ENCODE results near the gene THSD7B. TPM values are rescaled to one million over a fixed set of nuclear protein-coding genes. Genes with fewer than 3 reads are reported as not detected.

The THSD7B gene
- total and polyA plus RNA-seq, 2 of the 13 experiments (the other 11 are each of a cell fraction or from before 2014, with no cell fraction given): 0.02 TPM; not detected in 1

GRCh38 chr2:137199751-137200150 lies 434.4 kb downstream of the THSD7B start:
- TF ChIP-seq IKZF1 (IDR thresholded peaks at IDR 0.05): no peak
- no peak for TF ChIP-seq ZNF652 (CRISPR knock-in tag; IDR thresholded peaks at IDR 0.05; ENCODE audit: borderline replicate concordance, low read depth)
- no peak for TF ChIP-seq NFE2 (CRISPR knock-in tag; IDR thresholded peaks at IDR 0.05)
- TF ChIP-seq SP4 (CRISPR knock-in tag; IDR thresholded peaks at IDR 0.05): no peak
- TF ChIP-seq, protein P1, sequence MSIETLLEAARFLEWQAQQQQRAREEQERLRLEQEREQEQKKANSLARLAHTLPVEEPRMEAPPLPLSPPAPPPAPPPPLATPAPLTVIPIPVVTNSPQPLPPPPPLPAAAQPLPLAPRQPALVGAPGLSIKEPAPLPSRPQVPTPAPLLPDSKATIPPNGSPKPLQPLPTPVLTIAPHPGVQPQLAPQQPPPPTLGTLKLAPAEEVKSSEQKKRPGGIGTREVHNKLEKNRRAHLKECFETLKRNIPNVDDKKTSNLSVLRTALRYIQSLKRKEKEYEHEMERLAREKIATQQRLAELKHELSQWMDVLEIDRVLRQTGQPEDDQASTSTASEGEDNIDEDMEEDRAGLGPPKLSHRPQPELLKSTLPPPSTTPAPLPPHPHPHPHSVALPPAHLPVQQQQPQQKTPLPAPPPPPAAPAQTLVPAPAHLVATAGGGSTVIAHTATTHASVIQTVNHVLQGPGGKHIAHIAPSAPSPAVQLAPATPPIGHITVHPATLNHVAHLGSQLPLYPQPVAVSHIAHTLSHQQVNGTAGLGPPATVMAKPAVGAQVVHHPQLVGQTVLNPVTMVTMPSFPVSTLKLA (IDR thresholded peaks at IDR 0.05): no peak
- no peak for TF ChIP-seq NR2C2 (CRISPR knock-in tag; IDR thresholded peaks at IDR 0.05; ENCODE audit: borderline replicate concordance)
- no peak for TF ChIP-seq ZNF616 (CRISPR knock-in tag; IDR thresholded peaks at IDR 0.05; ENCODE audit: low read depth)
- no peak for TF ChIP-seq GATA4 (IDR thresholded peaks at IDR 0.05; ENCODE audit: borderline replicate concordance, low read depth)
- ATAC-seq: no peak
- 0% methylated on average over 1 of the region's 1 CpG for WGBS (ENCODE audit: low lambda C conversion rate)

GRCh38 chr2:137202318-137202717 lies 437.0 kb downstream of the THSD7B start:
- in situ Hi-C loops (cut with HindIII; ENCODE audit: extremely low pct_ligation_motif_present, low pct_unique_long_range_greater_than_20kb) (no loop called here), intact Hi-C loops (cut with micrococcal nuclease; ENCODE audit: unreplicated experiment) (no loop called here)
- ChIA-PET CTCF (ENCODE audit: low intra/inter-chr PET ratio, low total read pairs) (no interaction called here), POLR2A (no interaction called here)
- no peak overlapping the region for H3K4me3 ChIP-seq (replicated peaks in 1 of 3; ENCODE audit: insufficient read depth in 1 of 3, low read depth in 2 of 3, low read length in 3 of 3)
- H3K4me2 ChIP-seq (ENCODE audit: low read depth, low read length): no peak overlapping the region
- H3K79me2 ChIP-seq (ENCODE audit: insufficient read depth, low read length): no peaks in the 10 kb centered on the region
- WGBS (ENCODE audit: low lambda C conversion rate): 9% methylated on average over 4 of the region's 4 CpGs
- H3K9me3 ChIP-seq (ENCODE audit: low read length): no peaks in the 10 kb centered on the region
- BruUV-seq (replicated peaks): no TSS peak
- no peaks in the 10 kb centered on the region for H3K27me3 ChIP-seq (ENCODE audit: control insufficient read depth in 1 of 2, insufficient read depth in 2 of 2, low read length in 2 of 2)
- no peak for ATAC-seq
- FAIRE-seq: no peak
- no peaks in the 10 kb centered on the region for H3K36me3 ChIP-seq (replicated peaks in 1 of 2; ENCODE audit: control insufficient read depth in 1 of 2, insufficient read depth in 2 of 2, low read length in 2 of 2)
- H3K27ac ChIP-seq (ENCODE audit: extremely low read length, insufficient read depth, low read length): no peak overlapping the region
- no peaks in the 10 kb centered on the region for H4K20me1 ChIP-seq (ENCODE audit: insufficient read depth, low read length)
- H3K9ac ChIP-seq (ENCODE audit: insufficient read depth, low read depth, low read length): no peak overlapping the region
- H3K4me1 ChIP-seq (ENCODE audit: insufficient read depth, low read length): no peaks in the 10 kb centered on the region
- H2AFZ ChIP-seq (ENCODE audit: low read length): no peak overlapping the region
- DNase-seq (ENCODE audit: low spot score): no peak
- TF ChIP-seq ZNF33B (CRISPR knock-in tag; IDR thresholded peaks at IDR 0.05) (no peak), ZNF282 (IDR thresholded peaks at IDR 0.05; ENCODE audit: partially characterized antibody) (no peak), HIC2 (CRISPR knock-in tag; IDR thresholded peaks at IDR 0.05; ENCODE audit: low read depth) (no peak), ZSCAN30 (CRISPR knock-in tag; IDR thresholded peaks at IDR 0.05) (no peak), ARNT (IDR thresholded peaks at IDR 0.05) (no peak), FIP1L1 (IDR thresholded peaks at IDR 0.05; ENCODE audit: borderline replicate concordance, insufficient read depth, low read depth, low read length) (no peak)
- TF ChIP-seq, protein P2, sequence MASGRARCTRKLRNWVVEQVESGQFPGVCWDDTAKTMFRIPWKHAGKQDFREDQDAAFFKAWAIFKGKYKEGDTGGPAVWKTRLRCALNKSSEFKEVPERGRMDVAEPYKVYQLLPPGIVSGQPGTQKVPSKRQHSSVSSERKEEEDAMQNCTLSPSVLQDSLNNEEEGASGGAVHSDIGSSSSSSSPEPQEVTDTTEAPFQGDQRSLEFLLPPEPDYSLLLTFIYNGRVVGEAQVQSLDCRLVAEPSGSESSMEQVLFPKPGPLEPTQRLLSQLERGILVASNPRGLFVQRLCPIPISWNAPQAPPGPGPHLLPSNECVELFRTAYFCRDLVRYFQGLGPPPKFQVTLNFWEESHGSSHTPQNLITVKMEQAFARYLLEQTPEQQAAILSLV (CRISPR knock-in tag; IDR thresholded peaks at IDR 0.05; ENCODE audit: borderline replicate concordance): no peak
- TF ChIP-seq, protein P3, sequence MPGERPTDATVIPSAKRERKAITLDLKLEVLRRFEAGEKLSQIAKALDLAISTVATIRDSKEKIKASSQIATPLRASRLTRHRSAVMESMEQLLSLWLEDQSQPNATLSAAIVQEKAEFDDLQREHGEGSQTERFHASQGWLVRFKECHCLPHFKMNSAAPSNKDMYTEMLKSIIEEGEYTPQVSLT (CRISPR knock-in tag; IDR thresholded peaks at IDR 0.05; ENCODE audit: borderline replicate concordance, low read depth): no peak

More at GRCh38 chr2:137199751-137200150, 434.4 kb downstream of the THSD7B start:
- Histone ChIP-seq H3K9me3 (ENCODE audit: low read length) (no peaks in the 10 kb centered on the region), H3K27ac (ENCODE audit: extremely low read length, insufficient read depth, low read length) (no peak overlapping the region), H3K36me3 (replicated peaks in 1 of 2; ENCODE audit: control insufficient read depth in 1 of 2, insufficient read depth in 2 of 2, low read length in 2 of 2) (no peaks in the 10 kb centered on the region), H3K9ac (ENCODE audit: insufficient read depth, low read depth, low read length) (no peak overlapping the region), H3K4me3 (replicated peaks in 1 of 3; ENCODE audit: insufficient read depth in 1 of 3, low read depth in 2 of 3, low read length in 3 of 3) (no peak overlapping the region), H3K27me3 (ENCODE audit: control insufficient read depth in 1 of 2, insufficient read depth in 2 of 2, low read length in 2 of 2) (no peaks in the 10 kb centered on the region), H4K20me1 (ENCODE audit: insufficient read depth, low read length) (no peaks in the 10 kb centered on the region), H2AFZ (ENCODE audit: low read length) (no peak overlapping the region), H3K79me2 (ENCODE audit: insufficient read depth, low read length) (no peaks in the 10 kb centered on the region), H3K4me2 (ENCODE audit: low read depth, low read length) (no peak overlapping the region), H3K4me1 (ENCODE audit: insufficient read depth, low read length) (no peaks in the 10 kb centered on the region)
- ChIA-PET POLR2A (no interaction called here), CTCF (ENCODE audit: low intra/inter-chr PET ratio, low total read pairs) (no interaction called here)
- DNase-seq (ENCODE audit: low spot score) (no peak), FAIRE-seq (no peak)
- intact Hi-C loops (cut with micrococcal nuclease; ENCODE audit: unreplicated experiment): no loop called here
- no TSS peak for BruUV-seq (replicated peaks)
- in situ Hi-C loops (cut with HindIII; ENCODE audit: extremely low pct_ligation_motif_present, low pct_unique_long_range_greater_than_20kb): no loop called here

Data from HepG2 (cell line).